ENCODE data around the gene AKT1.
"Not testable (repeated sequence)": the region's sequence is repeated elsewhere in the genome, so short reads cannot be mapped to it uniquely, and the experiment has no call there.

The AKT1 gene

GRCh38 chr14:104794993-104795780, at the start of gene AKT1:
TSS of gene AKT1 (minus strand) at chr14:104795748. CDS start at chr14:104792643, 3,105 bp downstream.
- peak in 1 of 2 donors; percentile 15 for DNase-seq

GRCh38 chr14:104845033-104845666, 49.6 kb upstream of the AKT1 start:
- DNase-seq: no peak

DNA sequence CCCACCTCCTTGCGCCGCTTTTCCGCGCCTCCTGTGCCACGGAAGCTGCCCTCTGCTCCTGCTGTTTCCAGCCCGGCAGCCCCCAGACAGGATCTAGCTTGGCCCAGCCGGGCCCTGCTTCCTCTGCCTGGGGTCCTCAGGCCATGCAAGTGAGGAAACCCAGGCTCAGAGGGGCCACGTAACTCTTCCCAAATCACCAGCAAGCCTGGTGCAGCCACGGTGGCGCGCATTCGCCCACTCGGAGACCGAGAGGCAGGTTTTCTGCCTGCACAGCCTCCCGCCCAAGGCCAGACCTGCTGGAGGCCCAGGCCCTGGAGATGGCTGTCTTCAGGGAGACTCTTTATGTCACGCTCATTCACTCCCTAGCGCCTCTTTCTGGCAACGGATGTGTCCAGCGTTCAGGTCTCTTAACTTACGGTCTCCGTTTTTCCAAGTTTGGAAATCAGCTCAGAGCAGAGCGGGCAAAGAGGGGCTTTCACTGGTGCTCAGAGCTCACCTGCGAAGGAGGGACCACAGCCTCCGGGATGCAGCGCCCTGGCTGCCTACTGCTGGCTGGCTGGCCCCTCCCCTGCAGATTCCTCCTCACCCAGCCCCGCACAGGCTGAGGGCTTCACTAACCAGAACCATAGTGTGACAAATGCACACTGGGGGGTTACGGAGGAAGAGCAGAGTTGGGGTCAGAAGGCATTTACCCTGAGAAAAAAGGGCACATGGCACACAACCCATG, 48.9 kb upstream of the AKT1 start:
- no peak for DNase-seq

GRCh38 chr14:104843442-104844305, 48.1 kb upstream of the AKT1 start:
- DNase-seq: no peak

GRCh38 chr14:104843006-104843405, 47.5 kb upstream of the AKT1 start:
- no peak for DNase-seq

- no peak for DNase-seq
These were observed 46.2 kb upstream of the AKT1 start for GRCh38 chr14:104841730-104842129.

- DNase-seq: not testable (repeated sequence)
These were observed 40.8 kb upstream of the AKT1 start for GRCh38 chr14:104836171-104836935.

DNA sequence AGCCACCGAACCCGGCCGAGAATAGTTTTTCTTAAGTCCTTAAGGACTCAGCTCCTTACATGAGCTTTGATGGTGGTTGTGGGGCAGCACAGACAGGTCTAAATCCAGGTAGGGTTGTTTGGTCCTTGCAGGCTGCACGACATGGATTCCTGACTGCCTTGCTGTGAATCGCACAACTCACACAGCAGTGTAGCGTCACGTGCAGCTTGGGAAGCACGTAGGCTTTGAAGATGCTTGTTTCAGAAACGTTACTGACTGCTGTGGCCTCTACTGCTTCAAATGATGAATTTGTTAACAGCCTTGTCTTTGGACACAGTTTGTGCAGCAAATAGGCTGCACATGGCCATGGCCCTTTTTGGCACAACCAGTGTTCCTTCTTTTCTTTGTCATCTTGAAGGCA, 35.2 kb upstream of the AKT1 start:
- DNase-seq: no peak

DNA sequence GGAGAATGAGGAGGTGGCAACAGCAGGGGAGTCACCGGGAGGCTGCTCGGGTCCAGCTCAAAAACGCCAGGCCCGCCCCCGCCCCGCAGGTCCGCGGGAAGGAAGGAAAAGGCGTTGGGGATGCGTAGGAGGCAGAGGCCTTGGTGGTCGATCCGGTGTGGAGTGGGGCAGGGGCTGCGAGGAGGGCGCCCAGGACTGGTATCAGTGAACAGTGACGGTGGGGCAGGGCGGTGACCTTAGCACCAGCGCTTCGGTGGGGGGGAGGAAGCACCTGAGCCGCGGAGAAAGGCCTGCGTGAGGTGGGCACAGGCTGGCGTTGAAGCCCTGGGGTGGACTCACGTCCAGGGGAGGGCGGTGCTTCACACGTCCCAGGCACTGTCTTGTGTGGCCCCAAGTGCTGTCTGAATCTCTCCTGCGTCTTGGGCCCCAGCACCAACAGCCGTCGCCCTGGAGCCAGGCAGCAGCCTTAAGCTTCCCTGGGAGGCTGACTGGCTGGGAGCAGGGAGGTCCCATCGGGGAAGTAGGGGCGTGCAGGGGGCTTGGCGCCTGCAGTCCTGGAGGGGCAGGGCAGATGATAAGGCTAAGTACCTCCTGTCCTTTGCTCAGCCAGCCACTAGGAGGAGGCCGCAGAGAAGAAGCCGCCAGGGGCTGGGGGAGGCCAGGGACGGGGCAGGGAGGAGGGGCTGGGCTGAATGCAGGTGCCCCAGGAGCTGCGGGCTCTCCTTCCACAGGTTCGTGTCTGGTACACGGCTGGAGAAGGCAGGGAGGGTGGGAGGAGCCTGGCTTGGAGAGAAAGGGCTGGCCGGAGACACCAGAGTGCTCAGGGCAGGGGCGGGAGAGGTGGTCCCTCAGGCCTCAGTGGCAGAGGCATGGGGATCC, 31.9 kb upstream of the AKT1 start:
- DNase-seq: peak; percentile 64 to 68

- no peak for DNase-seq
These were observed 31.3 kb upstream of the AKT1 start for GRCh38 chr14:104826861-104827176.

- peak; percentile 88 to 92 for DNase-seq
These were observed 30.8 kb upstream of the AKT1 start for GRCh38 chr14:104826189-104826860.

DNA sequence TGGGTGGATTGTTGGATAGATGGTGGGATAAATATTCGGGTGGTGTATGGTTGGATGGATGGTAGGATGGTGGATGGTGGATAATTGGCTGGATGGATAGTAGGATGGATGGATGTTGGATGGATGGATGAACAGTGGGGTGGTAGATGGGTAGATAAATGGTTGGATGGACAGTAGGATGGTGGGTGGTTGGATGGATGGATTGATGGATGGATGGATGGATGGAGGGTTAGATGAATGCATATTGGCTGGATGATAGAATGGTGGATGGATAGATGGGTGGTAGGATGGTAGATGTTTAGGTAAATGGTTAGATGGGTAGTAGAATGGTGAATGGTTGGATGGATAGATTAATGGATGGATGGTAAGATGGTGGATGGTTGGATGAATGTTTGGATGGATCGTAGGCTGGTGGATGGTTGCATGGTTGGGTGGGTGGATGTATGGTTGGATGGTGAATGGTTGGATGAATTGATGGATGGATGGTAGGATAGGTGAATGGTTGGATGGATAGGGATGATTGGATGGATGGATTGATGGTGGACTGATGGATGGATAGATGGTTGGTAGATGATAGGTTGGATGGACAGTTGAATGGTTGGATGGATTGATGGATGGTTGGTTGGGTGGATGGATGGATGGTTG, 28.9 kb upstream of the AKT1 start:
- no peak for DNase-seq

GRCh38 chr14:104822821-104823615, 27.5 kb upstream of the AKT1 start:
- DNase-seq: no peak

DNA sequence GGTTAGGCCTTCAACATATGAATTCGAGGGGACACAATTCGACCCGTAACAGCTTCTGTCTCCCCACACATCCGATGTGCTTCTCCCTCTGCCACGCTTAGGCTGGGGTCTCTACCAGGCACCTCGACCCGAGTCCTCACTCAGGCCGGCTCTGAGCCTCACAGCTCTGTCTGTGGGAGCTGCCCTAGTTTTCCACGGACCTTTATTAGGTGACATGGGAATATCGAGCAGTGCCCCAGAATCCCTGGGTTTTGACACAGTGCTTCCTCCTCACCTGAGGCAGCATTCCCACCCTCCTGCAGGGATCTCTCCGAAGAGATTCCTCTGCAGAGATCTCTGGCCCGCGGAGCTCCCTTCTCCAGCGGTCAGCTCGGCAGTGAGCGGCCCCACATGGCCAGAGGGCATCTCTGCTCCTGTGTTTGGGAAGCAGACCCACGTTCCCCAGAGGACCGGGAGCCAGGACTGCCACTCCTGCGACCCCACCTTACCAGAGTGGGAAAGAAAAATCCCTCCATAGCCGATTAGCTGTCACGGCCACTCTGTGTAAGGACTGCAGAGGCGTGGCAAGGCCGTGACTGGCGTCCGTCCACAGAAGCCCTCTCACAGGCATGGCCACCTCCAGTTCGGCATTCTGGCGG, 26.5 kb upstream of the AKT1 start:
- DNase-seq: no peak

DNA sequence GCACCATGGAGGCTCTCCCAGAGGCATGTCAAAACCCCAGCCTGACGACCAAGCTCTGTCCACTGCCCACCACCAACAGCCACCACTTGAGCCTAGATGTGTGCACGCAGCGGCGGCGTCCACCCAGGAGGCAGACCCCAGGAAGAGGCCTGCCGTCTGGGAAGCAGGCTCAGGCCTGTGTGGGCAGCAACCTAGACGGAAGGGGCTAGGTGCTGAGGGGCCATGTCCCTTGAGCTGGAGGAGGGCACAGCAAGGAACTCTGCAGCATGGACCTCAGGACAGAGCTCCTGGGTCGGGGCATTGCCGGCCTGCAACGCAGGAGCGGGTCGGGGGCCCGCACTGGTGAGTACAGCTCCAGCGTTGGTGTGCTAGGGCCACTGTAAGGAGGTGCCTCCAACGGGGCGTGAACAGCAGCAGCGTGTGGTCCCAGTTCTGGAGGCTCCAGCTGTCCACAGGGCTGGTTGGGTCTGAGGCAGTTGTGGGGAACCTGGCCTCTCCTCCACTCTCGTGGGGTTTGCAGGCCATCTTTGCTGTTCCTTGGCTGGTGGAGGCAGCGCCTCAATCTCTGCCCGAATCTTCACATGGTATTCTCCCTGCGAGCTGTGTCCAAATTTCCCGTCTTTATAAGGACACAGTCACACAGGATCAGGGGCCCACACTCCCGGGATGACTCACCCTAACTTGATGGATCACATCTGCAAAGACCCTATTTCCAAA, 25.8 kb upstream of the AKT1 start:
- no peak for DNase-seq

DNA sequence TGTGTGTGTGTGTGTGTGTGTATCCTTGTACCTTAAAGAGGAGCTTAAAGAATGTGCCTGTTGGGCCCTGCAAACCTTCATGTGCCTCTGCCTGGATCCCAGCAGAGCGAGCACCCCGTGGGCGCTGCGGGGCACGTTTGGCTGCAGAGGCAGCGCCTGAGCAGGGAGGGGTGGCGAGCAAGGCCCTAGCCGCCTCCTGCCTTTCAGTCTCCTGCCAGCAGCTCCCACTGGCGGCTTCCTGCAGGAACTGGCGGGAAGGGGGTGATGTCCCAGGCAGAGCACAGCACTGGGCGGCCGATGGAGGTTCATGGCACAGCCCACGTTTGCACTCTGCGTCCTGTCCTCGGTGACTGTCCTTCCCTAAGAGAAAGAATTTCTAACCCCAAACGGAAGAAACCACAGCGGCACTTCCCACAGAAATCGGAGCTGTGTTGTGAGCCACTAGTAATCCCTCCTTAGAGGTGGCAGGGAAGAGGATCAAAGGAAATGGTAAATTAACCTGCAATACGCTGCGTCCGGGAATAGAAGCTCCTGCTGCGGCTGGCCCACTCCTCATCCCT, 25.2 kb upstream of the AKT1 start:
- no peak for DNase-seq

DNA sequence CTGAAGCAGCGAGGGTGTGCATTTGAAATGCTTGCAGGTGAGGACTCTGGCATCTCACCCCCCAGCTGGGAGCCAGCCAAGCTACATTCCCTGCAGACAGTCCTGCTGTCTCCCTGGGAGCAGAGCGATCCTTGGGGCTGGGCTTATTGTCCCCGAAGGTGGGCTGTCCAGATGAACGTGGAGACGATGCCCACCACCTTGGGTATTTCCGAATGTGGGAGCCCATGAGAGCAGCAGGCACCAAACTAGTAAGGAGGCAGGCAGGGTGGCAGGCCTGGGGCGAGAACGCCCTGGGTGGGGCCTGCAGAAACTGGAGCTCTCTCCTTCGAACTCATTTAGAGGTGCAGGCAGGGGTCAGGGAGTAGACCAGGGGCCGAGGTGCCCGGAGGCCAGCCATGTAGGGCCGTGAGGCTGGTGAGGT, 23.8 kb upstream of the AKT1 start:
- DNase-seq: no peak
